ENCODE results near the gene CTSS.

GRCh38 chr1:150775276-150775675, 9.7 kb upstream of the CTSS start:
- TF ChIP-seq CTCF (IDR thresholded peaks at IDR 0.05): no peak
- TF ChIP-seq POLR2A (IDR thresholded peaks at IDR 0.05): no peak
- no peak for TF ChIP-seq EP300 (IDR thresholded peaks at IDR 0.05)
